SK-N-SH (cell line): ENCODE results near the gene TMEM41A.

ENCODE experiments used
- CTCF ChIP-seq: fragments of 200-600 bp; sonication (generic); IDR thresholded peaks from 2 replicates; pipeline ENCODE4 v1.6.1; 2017; ENCODE audit warnings: antibody characterized with exemption, mild to moderate bottlenecking, moderate library complexity
- EZH2phosphoT487 ChIP-seq: fragments of 200-600 bp; sonication (generic); IDR thresholded peaks from 2 replicates; pipeline ENCODE4 v1.6.1; 2017; ENCODE audit warnings: low read depth, mixed run types, mild to moderate bottlenecking, antibody characterized with exemption, moderate library complexity, borderline replicate concordance
- MAX ChIP-seq: IDR thresholded peaks from 2 replicates; pipeline ENCODE4 v1.4.0; 2012; ENCODE audit warnings: low read depth
- POLR2AphosphoS5 ChIP-seq: IDR thresholded peaks from 2 replicates; pipeline ENCODE4 v1.6.1; 2012; ENCODE audit warnings: low read depth, low read length
- SMC3 ChIP-seq: IDR thresholded peaks from 2 replicates; pipeline ENCODE4 v1.6.1; 2012; ENCODE audit warnings: low read depth, low read length, improper control_type of control experiment
- TF ChIP-seq, protein P1 (sequence below): IDR thresholded peaks from 2 replicates; pipeline ENCODE4 v1.4.0; 2012; ENCODE audit warnings: low read depth, borderline replicate concordance

DNA sequence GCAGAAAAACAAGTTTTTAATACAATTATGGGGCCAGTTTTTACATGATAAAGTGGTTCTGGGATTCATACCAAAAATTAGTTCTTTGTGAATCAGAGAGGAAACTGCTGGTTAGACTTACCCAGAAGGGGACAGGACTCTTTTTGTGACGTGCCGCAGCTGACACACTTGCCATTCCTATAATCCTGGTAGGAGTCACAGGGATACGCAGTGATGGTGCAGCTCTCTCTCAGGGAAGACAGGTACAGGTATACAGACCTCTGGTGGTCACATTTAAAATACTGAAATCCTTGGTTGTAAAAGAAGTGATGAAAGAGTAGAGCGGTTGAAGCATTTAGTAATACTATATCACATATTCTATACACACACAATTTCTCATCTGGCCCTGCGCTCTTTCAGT, 20.2 kb upstream of the TMEM41A start:
- TF ChIP-seq CTCF, result no peak
- TF ChIP-seq POLR2AphosphoS5, result no peak
- TF ChIP-seq EZH2phosphoT487, result no peak
- TF ChIP-seq, protein P1, sequence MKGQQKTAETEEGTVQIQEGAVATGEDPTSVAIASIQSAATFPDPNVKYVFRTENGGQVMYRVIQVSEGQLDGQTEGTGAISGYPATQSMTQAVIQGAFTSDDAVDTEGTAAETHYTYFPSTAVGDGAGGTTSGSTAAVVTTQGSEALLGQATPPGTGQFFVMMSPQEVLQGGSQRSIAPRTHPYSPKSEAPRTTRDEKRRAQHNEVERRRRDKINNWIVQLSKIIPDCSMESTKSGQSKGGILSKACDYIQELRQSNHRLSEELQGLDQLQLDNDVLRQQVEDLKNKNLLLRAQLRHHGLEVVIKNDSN, result no peak
- no peak for TF ChIP-seq SMC3
- no peak for TF ChIP-seq MAX
